HG02970 (cell line): Measurements from ENCODE around the gene CAMKK1.

Experiments used
- ATAC-seq: cut with Tn5 transposase; IDR thresholded peaks from one replicate; pipeline ENCODE4 v1.9.1; 2021; ENCODE audit warnings: mild to moderate bottlenecking, moderate library complexity, moderate number of reproducible peaks; ENCODE audit not compliant: unreplicated experiment, low FRiP score

The CAMKK1 gene

DNA sequence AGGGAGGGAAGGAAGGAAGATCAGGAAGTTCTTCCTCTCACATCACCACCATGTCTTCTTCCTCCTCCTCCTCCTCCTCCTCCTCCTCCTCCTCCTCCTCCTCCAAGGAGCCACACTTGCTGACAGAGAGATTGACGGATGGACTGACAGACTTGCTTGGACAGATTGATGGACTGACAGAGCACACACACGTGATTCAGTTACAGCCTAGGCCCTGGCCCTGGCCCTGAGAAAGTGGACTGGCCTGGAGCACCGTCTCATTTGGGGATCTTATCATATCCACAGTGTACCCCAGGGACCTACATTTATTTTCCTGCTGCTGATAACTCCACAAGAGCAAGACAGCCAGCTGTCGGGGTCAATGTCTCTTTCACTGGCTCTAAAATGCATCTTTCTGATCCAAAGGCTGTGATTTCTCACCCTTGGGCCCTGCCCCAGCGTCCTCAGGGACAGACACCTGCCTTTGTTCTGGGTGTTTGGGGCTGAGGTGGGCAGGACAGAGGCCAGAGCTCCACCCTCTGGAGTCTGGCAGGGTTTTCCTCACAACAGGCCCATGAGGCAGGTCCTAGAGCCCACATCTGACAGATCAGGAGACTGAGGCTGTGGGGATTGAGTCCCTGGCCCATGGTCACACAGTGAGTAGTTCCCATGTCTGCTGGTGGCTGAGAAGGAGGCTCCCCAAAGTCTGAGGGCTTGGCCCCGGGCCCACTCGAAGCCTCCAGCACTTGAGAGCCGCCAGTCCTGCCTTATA lies 25.7 kb upstream of the CAMKK1 start:
- ATAC-seq, result no peak

- ATAC-seq, result no peak
Observed at GRCh38 chr17:3917391-3917931, 24.6 kb upstream of the CAMKK1 start.

- no peak for ATAC-seq
Observed at GRCh38 chr17:3916825-3917224, 24.0 kb upstream of the CAMKK1 start.

DNA sequence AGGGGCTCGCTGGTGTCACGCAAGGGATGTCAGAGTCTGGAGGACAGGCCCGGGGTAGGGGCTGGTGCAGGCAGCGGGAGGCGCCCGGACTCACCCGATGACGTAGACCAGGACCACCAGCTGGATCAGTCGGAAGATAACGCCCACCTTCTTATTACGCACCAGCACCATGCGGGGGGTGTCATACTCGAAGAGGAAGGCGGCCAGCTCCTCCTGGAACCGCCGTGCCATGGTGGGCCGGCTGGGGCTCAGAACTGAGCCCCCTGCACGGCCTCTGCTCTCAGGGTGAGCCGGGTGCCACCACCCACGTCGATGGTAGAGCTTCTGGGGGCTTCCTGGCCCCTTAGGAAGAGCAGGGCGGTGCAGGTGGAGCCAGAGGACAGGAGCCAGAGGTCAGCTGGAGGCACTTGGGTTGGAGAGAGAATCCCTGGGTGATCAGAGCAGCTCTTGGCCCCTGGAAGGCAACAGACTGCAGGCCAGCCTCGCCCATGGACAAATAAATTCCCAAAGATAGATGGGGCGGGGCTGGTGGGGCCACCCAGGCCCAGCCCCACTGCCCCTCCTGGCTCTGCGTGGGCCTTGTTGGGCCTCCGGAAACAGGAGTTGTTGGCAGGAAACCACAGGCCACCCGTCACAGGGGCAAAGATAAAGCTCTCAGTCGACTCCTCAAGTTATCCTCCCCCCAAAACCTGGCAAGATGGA lies 23.3 kb upstream of the CAMKK1 start, which contains the start of gene P2RX1:
Gene P2RX1, minus strand, starts transcription at position 471 of the 702 bp plus-strand sequence. Its CDS starts 240 bp downstream, at position 231.
- ATAC-seq, result no peak

DNA sequence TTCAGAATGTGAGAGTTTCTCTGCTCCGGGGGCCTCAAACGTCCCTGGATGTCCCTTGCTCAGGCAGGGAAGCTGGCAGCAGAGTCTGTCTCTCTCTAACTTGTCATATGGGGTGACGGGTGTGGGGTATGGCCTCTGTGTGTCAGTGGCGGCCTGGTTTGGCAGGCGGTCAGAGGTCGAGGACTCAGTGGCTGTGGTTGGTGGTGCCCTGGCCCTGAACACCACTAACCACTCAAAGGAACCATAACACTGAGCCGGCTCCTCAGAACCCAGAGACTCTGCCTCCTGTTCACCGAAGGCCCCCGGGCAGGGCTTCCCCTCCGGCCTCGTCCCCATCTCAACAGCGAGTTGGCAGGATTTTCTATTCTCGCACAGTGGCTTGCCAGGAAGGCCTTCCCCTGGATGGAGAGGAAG lies 22.7 kb upstream of the CAMKK1 start:
- ATAC-seq, result no peak

DNA sequence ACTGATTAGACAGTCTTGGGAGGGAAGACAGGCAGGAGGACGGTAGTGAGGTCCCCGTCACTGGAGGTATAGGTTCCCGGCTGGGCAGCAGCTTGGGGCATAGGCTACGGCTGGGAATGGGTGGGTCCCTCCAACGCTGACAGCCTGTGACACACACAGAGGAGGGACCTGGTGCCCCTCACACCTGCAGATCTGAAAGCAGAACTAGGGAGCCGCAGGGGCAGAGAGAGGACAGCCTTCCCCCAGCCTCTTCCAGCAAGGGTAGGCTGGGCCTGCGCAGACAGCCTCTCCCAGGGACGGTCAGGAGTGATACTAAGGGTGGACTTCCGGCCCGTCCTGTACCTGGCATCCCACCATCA lies 21.4 kb upstream of the CAMKK1 start:
- peak; percentile 40 for ATAC-seq

DNA sequence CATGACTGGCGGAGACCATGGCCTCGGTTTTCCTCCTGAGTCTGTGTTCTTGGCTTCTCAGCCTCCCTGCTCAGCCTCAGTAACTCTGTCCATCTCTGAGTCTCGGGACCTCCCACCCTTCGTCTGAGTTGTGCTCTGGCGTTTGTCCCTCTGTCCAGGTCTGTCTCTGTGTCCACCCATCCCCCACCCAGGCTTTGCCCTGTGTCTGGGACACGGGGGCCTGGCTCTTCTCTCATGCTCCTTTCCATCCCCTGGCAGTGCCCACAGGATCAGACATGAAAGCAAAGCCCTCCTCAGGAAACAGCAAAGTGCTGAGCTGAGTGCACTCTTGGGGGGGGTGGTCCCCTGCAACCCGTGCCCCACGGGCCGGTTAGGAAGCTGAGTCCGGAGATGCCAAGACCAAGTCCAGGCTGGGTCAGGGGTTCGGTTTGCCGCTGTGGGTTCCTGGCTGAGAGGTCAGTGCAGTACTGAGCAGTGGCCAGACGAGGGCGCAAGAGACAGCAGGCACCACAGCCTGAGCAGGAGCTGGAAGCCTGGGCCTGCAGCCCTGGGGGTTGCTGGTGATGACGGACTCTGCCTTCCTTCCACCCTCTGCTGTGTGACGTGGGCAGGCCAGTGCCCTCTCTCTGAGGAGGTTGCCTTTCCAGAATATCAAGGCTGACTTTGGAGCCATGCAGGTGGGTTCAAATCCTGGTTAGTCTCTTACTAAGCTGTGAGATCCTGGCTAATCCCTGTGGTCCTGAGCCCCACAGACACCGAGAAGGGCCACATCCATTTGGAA lies 20.9 kb upstream of the CAMKK1 start:
- peak; percentile 60 for ATAC-seq

DNA sequence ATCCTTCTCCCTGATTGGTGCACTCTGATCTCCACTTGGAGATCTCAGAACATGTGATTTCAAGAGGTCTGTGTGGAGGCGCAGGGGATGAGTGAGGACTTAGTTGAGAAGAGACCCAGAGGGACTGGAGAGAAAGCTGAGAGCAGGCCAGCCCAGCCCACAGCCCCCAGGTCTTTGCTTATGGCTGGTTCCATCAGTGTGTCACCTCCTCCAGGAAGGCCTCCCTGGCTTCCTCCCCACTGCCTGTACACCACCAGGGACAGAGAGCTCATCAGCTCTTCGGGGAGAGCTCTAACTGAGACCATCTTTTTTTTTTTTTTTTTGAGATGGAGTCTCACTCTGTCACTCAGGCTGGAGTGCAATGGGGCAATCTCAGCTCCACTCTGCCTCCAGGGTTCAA lies 20.0 kb upstream of the CAMKK1 start:
- no peak for ATAC-seq

GRCh38 chr17:3911271-3912053 lies 18.6 kb upstream of the CAMKK1 start:
- ATAC-seq, result peak; percentile 67

- ATAC-seq, result no peak
Observed at GRCh38 chr17:3910420-3911270, 17.8 kb upstream of the CAMKK1 start.

DNA sequence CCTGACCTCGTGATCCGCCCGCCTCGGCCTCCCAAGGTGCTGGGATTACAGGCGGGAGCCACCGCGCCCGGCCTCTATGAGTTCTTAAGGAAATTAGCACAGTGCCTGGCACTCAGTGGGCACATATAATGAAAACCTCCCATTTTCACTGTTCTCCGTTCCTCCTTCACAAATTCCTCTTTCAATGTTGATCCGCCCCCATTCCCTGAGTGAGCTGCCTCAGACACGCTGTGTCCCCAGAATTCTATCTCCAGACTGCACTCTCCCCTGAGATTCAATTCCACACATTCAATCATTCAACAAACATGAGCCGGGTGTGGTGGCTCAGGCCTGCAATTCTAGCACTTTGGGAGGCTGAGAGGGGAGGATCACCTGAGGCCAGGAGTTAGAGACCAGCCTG lies 16.4 kb upstream of the CAMKK1 start:
- no peak for ATAC-seq

DNA sequence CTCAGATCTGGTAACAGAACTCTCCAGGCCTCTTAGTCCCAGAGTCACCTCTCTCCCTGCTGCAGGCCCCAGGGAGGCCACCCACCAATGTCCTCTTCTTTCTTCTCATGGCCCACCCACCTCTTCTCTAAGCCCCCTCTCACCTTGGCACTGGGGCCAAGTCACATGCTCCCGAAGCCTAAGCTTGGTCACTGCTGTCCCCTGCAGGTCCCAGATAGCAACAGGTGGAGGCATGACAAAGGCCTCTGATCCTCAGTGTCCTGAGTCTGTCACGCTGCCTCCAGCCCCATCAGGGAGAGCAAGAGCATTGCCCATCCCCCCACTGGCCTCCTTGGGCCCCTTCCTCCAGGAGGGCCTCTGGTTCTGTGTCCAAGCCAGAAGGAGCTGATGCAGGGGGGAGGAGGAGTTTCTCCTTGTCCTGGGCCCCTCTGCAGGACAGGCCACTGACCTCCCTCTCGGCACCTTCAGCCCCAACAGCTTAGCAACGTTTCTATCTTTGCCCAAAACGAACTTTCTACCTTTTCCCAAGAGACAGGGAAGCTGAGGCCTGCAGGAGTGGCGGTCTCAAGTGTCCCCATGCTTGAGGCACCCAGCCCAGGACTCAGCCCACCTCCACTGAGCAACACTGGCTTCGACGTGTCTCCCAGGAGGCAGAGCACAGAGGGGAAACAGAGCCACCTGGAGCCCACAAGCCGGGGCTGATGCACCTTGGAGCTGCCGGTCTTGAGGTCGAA lies 14.8 kb upstream of the CAMKK1 start:
- ATAC-seq, result no peak

DNA sequence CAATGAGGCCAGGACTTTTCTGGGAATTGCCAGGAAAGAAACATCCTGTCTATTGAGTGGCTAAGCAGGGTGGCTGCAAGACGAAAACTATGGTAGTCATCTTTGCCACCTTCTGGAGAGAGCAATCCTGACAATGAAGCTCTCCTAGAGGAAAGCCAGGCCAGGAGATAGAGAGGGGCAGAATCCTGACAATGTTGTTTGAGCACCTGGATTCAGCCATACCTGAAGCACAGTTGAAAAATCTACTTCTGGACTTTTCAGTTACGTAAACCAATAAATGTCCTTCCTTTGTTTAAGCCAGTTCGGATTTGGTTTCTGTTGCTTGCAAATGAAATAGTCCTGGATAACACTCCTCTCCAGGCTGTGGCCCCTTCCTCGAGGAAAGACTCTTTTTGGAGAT lies 14.0 kb upstream of the CAMKK1 start:
- ATAC-seq, result no peak

GRCh38 chr17:3905017-3905520 lies 12.2 kb upstream of the CAMKK1 start:
- no peak for ATAC-seq

DNA sequence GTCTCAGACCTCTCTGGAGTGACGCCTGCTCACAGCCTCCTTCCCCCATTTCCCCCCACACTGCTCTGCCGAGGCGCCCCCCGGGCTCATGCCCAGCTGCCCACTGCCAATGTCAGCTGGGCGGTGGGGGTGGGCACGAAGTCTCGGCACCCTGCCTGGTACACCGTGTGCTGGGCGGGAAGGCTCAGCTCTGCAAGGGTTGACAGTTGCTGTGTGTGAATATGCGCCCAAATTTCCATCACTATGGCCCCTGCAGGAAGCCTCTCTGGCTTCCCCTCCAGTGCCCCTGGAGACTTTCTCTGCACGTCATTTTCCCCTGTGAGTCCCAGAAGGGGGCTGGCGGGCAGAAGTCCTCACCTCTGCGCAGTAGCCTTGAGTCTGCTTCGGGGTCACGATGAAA lies 11.6 kb upstream of the CAMKK1 start:
- no peak for ATAC-seq

- ATAC-seq, result no peak
Observed at GRCh38 chr17:3903881-3904290, 11.0 kb upstream of the CAMKK1 start.

- ATAC-seq, result no peak
Observed at GRCh38 chr17:3903051-3903825, 10.4 kb upstream of the CAMKK1 start.

GRCh38 chr17:3900646-3901045 lies 7.8 kb upstream of the CAMKK1 start:
- no peak for ATAC-seq
